Upper lobe of left lung (tissue), 6 donors: ENCODE measurements around the gene TULP1. TPM values are rescaled to one million over a fixed set of nuclear protein-coding genes. Genes with fewer than 3 reads are reported as not detected.

Source experiments
- ATAC-seq, 2 donors: fragments of 200-7000 bp; cut with Tn5 transposase; one replicate each; pipeline ENCODE4 v1.9.1; 2022; ENCODE audit warnings: mild to moderate bottlenecking in 2 of 2, moderate library complexity in 2 of 2; ENCODE audit not compliant: low FRiP score in 2 of 2
- DNase-seq, 2 donors: peaks; one replicate each; pipeline ENCODE4 v3.0.0-alpha.2; 2019 to 2020
- H3K27ac ChIP-seq, 4 donors: fragments of 200-600 bp; sonication (generic); one replicate each; pipeline ENCODE4 v1.5.1; 2016 to 2019
- H3K27me3 ChIP-seq, 4 donors: fragments of 200-600 bp; sonication (generic); one replicate each; pipeline ENCODE4 v1.5.1; 2017 to 2019
- H3K36me3 ChIP-seq, 4 donors: fragments of 200-600 bp; sonication (generic); one replicate each; pipeline ENCODE4 v1.5.1; 2016 to 2019
- H3K4me1 ChIP-seq, 4 donors: fragments of 200-600 bp; sonication (generic); one replicate each; pipeline ENCODE4 v1.5.1; 2018 to 2019
- H3K4me3 ChIP-seq, 4 donors: fragments of 200-600 bp; sonication (generic); one replicate each; pipeline ENCODE4 v1.5.1; 2017 to 2019; ENCODE audit warnings: mild to moderate bottlenecking in 2 of 4, moderate library complexity in 1 of 4
- H3K9me3 ChIP-seq, 4 donors: fragments of 200-600 bp; sonication (generic); one replicate each; pipeline ENCODE4 v1.5.1; 2018 to 2019
- EP300 ChIP-seq, 4 donors: sonication (generic); formaldehyde crosslinking; IDR thresholded peaks; one replicate each; pipeline ENCODE4 v1.5.1; 2017; ENCODE audit warnings: antibody characterized with exemption in 4 of 4, control low read depth in 2 of 4
- POLR2A ChIP-seq, 4 donors: fragments of 450-650 bp; IDR thresholded peaks; one replicate each; pipeline ENCODE4 v1.5.1; 2016 to 2017; ENCODE audit warnings: antibody characterized with exemption in 4 of 4, mild to moderate bottlenecking in 2 of 4
- POLR2AphosphoS5 ChIP-seq, 2 donors: sonication (generic); formaldehyde crosslinking; IDR thresholded peaks; one replicate each; pipeline ENCODE4 v1.5.1; 2017; ENCODE audit warnings: antibody characterized with exemption in 2 of 2
- WGBS, 2 donors: methylation state at CpG; one replicate each; pipeline ENCODE4 v1.1.5; 2017 to 2018; 5-methylcytosine and 5-hydroxymethylcytosine counted together
- total RNA-seq, 6 donors: library from RNA; depleted of rRNA in 4 of 6; stranded (reverse); fragments of >200 nt in 4 of 6; gene quantifications; one replicate each; pipeline versions ENCODE4 v1.1.0 to v1.2.1, GENCODE V29; 2016 to 2021
- TF ChIP-seq, protein P1 (sequence below), 6 experiments: fragments of 450-650 bp in 4 of 6; fragments of 200-600 bp in 2 of 6; sonication (generic) in 2 of 6; IDR thresholded peaks; one replicate each; pipeline ENCODE4 v1.5.1; 2016 to 2019; ENCODE audit warnings: antibody characterized with exemption in 6 of 6
- donor health status: DM: no; HTN: no; CAD: no; lungs with moderate emphysema.
- donor health status: DM: no; HTN: yes; CAD: no; lungs with severe emphysema.

The TULP1 gene
- total RNA-seq, 6 donors from 2014 or later, result not detected

DNA sequence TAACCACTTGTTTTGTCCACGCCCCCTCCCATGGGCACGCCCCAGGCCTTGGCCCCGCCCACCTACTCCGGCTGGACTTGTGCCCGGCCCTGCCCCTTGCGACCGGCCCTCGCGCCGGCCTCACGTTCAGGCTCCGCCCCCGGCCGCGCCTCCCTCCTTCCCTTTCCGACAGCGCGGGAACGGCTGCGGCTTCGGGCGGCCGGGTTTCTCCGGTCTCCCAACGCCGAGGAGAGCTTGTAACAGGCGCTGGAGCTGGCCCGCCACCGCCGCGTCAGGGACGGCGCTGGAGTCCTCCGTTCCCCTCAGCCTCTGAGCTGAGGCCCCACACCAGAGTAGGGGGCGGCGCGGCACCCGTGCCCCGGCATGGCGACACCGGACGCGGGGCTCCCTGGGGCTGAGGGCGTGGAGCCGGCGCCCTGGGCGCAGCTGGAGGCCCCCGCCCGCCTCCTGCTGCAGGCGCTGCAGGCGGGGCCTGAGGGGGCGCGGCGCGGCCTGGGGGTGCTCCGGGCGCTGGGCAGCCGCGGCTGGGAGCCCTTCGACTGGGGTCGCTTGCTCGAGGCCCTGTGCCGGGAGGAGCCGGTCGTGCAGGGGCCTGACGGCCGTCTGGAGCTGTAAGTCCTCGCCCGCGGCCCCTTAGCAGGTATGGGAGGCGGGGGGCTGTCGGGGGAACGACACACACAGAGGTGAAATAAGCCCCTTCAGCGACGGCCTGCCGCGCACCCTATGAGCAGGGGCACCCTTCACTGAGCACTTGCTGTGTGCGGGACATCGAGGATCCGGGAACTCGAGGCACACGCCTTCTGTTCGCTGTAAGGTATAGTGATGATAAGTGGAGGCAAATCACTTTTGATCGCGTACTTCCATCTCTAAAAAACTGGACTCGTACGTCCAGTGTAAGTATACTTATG is 60.3 kb downstream of the TULP1 start, which contains the start of gene FANCE:
Gene FANCE, plus strand, starts transcription at position 156 of the 908 bp plus-strand sequence. Its CDS starts 208 bp downstream, at position 364.
- no peak for TF ChIP-seq EP300 (IDR thresholded peaks at IDR 0.05)
- peak; percentile 32 to 73 for TF ChIP-seq POLR2AphosphoS5 (IDR thresholded peaks at IDR 0.05)
- TF ChIP-seq, protein P1, sequence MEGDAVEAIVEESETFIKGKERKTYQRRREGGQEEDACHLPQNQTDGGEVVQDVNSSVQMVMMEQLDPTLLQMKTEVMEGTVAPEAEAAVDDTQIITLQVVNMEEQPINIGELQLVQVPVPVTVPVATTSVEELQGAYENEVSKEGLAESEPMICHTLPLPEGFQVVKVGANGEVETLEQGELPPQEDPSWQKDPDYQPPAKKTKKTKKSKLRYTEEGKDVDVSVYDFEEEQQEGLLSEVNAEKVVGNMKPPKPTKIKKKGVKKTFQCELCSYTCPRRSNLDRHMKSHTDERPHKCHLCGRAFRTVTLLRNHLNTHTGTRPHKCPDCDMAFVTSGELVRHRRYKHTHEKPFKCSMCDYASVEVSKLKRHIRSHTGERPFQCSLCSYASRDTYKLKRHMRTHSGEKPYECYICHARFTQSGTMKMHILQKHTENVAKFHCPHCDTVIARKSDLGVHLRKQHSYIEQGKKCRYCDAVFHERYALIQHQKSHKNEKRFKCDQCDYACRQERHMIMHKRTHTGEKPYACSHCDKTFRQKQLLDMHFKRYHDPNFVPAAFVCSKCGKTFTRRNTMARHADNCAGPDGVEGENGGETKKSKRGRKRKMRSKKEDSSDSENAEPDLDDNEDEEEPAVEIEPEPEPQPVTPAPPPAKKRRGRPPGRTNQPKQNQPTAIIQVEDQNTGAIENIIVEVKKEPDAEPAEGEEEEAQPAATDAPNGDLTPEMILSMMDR (IDR thresholded peaks at IDR 0.05), result peak in 2 of 6 experiments; percentile 18 to 28
- TF ChIP-seq POLR2A (IDR thresholded peaks at IDR 0.05), result peak in 1 of 4 donors; percentile 62
- peaks cover 0 to 20% (median 7%) of the 10 kb centered on the region in 4 donors for H3K36me3 ChIP-seq

DNA sequence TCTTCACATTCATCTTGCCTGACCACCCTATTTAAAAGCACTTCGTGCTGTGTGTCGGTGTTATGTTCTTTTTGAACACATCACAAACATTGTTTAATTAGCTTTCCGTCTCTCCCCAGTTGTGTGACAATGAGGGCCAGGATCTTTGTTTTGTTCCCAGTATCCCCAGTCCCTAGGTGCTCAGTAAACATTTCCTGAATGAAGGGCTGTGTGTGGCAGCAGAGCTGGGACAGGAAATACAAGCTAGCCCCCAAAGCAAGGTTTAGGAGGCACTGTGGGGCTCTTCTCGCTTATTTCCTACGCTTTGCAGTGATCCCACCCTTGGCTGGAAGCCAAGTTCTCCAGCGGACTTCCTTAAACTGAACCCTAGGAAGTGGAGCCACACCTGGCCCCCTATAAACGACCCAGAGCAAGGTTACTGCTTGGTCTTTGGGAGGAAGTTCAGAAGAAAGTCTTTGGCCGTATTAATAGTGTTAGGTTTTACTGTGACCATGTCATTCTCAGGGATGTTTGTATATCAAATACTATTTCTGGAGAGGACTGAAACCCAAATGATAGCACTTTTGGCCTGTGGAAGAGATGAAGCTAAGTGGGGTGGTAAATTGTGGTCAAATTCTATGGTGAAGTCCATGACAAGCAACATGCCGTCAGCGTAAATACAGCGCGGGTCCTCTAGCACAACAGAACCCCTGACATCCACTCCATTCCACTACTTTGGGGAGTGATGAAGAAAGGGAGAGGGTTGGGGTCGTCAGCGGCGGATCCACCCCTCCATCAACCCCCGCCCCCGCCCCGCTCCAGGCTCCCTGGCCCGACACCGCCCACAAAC is 61.1 kb downstream of the TULP1 start:
- Histone ChIP-seq H3K9me3 (no peaks in the 10 kb centered on the region), H3K4me1 (peaks cover 18 to 38% (median 31%) of the 10 kb centered on the region in 4 donors), H3K36me3 (peaks cover 0 to 13% (median 4%) of the 10 kb centered on the region in 4 donors), H3K4me3 (peak overlapping the region in 3 of 4 donors; percentile 60 to 95 (median 87)), H3K27me3 (no peaks in the 10 kb centered on the region), H3K27ac (peak overlapping the region; percentile 58 to 86 (median 67))
- no peak for TF ChIP-seq EP300 (IDR thresholded peaks at IDR 0.05)
- TF ChIP-seq, protein P1 (IDR thresholded peaks at IDR 0.05), result no peak
- no peak for TF ChIP-seq POLR2A (IDR thresholded peaks at IDR 0.05)
- no peak for TF ChIP-seq POLR2AphosphoS5 (IDR thresholded peaks at IDR 0.05)
- 10 to 12% methylated on average over 14 to 20 of the region's 20 CpGs for WGBS, 2 donors
- ATAC-seq (no peak), DNase-seq (no peak)

More for the DNA sequence above, 60.3 kb downstream of the TULP1 start, which contains the start of gene FANCE:
- peak; percentile 96 to 98 for ATAC-seq
- 1 to 2% methylated on average over 43 to 46 of the region's 87 CpGs for WGBS, 2 donors
- peak within 1 kb of the TSS; percentile 60 to 95 (median 74) for H3K4me3 ChIP-seq
- H3K27ac ChIP-seq, result peak within 1 kb of the TSS; percentile 62 to 86 (median 76)
- DNase-seq, result peak; percentile 98 to 100
- H3K27me3 ChIP-seq, result no peaks in the 10 kb centered on the region
- H3K4me1 ChIP-seq, result peaks cover 18 to 38% (median 31%) of the 10 kb centered on the region in 4 donors
- H3K9me3 ChIP-seq, result no peaks in the 10 kb centered on the region

DNA sequence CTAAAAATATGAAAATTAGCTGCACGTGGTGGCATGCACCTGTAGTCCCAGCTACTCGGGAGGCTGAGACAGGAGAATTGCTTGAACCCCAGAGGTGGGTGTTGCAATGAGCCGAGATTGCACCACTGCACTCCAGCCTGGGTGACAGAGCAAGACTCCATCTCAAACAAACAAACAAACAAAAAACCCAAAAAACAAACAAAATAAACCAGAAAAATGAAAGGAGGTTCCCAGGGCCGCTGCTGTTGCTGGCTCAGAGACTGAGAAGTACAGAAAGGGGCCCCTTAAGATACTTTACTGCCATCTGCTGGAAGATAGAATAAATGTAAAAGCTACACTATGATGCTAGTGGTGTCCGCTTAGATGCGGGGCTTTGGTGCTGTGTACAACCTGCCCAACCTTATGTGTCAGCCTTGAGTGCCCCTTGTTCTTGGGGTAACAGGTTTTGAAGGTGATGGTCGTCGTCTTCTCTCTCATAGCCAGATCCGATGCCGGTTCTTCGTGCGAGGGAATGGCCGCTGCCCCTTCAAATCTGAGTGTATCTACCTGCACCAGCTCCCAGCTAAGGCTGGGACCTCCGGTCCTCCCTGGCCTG is 63.3 kb downstream of the TULP1 start:
- peak in 1 of 2 donors; percentile 28 for DNase-seq
- H3K4me1 ChIP-seq, result peaks cover 18 to 35% (median 27%) of the 10 kb centered on the region in 4 donors
- no peak overlapping the region for H3K4me3 ChIP-seq
- no peak overlapping the region for H3K27ac ChIP-seq
- H3K9me3 ChIP-seq, result no peaks in the 10 kb centered on the region
- WGBS, 2 donors, result 31 to 32% methylated on average over 6 to 14 of the region's 14 CpGs
- H3K27me3 ChIP-seq, result no peaks in the 10 kb centered on the region
- no peaks in the 10 kb centered on the region for H3K36me3 ChIP-seq
- ATAC-seq, result peak; percentile 73 to 77
- TF ChIP-seq, protein P1 (IDR thresholded peaks at IDR 0.05), result peak; percentile 45 to 72 (median 60)
- no peak for TF ChIP-seq POLR2AphosphoS5 (IDR thresholded peaks at IDR 0.05)

DNA sequence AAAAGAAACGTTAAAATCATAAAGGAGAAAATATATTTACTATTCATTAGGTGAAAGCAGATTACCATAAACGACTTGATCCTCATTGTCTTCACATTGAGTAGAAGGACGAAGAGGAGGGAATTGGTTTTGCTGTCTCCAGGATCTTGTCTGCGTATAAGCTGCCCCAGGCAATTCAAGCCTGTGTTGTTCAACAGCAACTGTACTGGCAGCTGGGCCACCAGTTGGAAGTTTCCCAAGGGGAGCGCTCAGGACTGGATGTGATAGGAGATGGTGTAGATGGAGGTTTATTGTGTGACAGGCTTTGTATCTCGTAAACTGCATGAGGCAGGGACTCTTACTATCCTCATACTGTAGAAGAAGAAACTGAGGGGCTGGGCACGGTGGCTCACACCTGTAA is 64.5 kb downstream of the TULP1 start:
- ATAC-seq, result no peak
- WGBS, 2 donors, result 78 to 80% methylated on average over 7 of the region's 7 CpGs

More for the DNA sequence above, 64.5 kb downstream of the TULP1 start:
- Histone ChIP-seq H3K4me1 (peaks cover 9 to 25% (median 16%) of the 10 kb centered on the region in 4 donors), H3K4me3 (no peak overlapping the region), H3K27ac (no peak overlapping the region), H3K36me3 (no peaks in the 10 kb centered on the region), H3K9me3 (no peaks in the 10 kb centered on the region), H3K27me3 (no peaks in the 10 kb centered on the region)
- no peak for TF ChIP-seq EP300 (IDR thresholded peaks at IDR 0.05)
- TF ChIP-seq, protein P1 (IDR thresholded peaks at IDR 0.05), result no peak
- TF ChIP-seq POLR2A (IDR thresholded peaks at IDR 0.05), result no peak
- TF ChIP-seq POLR2AphosphoS5 (IDR thresholded peaks at IDR 0.05), result no peak
- no peak for DNase-seq
